Activated CD8-positive, alpha-beta T cell treated with anti-CD3 and anti-CD28 coated beads for 36 hours (primary cell): ENCODE measurements around the gene TMEFF1. TPM values are rescaled to one million over a fixed set of nuclear protein-coding genes. Genes with fewer than 3 reads are reported as not detected.

Source experiments
- ATAC-seq: fragments of 200-7000 bp; cut with Tn5 transposase; one replicate; pipeline ENCODE4 v1.10.0; 2021; ENCODE audit warnings: mild to moderate bottlenecking, moderate library complexity
- CTCF ChIA-PET: fragments of 350-600 bp; sonication (Branson Sonifier 250); formaldehyde crosslinking; loops from one replicate; lab custom pipeline; 2021; ENCODE audit warnings: antibody characterized with exemption; lab: Charles Lee
- POLR2A ChIA-PET: fragments of 350-600 bp; sonication (Branson Sonifier 250); formaldehyde crosslinking; loops from one replicate; lab custom pipeline; 2021; ENCODE audit warnings: antibody characterized with exemption; lab: Charles Lee
- DNase-seq: peaks from one replicate; pipeline ENCODE4 v3.0.0-alpha.2; 2020
- H3K27ac Mint-ChIP-seq: one replicate; pipeline ENCODE4 v1.8.0; 2021; ENCODE audit warnings: mild to moderate bottlenecking, mixed read lengths
- H3K27me3 Mint-ChIP-seq: one replicate; pipeline ENCODE4 v1.8.0; 2021; ENCODE audit warnings: mixed read lengths
- H3K36me3 Mint-ChIP-seq: one replicate; pipeline ENCODE4 v1.8.0; 2021; ENCODE audit warnings: low read depth, mixed read lengths
- H3K4me1 Mint-ChIP-seq: one replicate; pipeline ENCODE4 v1.8.0; 2021; ENCODE audit warnings: low read depth, mixed read lengths
- H3K4me3 Mint-ChIP-seq: one replicate; pipeline ENCODE4 v1.8.0; 2021; ENCODE audit warnings: mild to moderate bottlenecking, moderate library complexity, mixed read lengths
- H3K9me3 Mint-ChIP-seq: one replicate; pipeline ENCODE4 v1.8.0; 2021; ENCODE audit warnings: mixed read lengths
- intact Hi-C: fragments of 100-400 bp; cut with micrococcal nuclease; formaldehyde crosslinking; loops from one replicate; pipeline ENCODE4 v1.10.0; 2022
- total RNA-seq, 2 experiments: library from RNA; stranded (reverse); gene quantifications; one replicate each; pipeline ENCODE4 v1.2.3, GENCODE V29; 2021
- TF ChIP-seq, protein P1 (sequence below): fragments of 200-600 bp; IDR thresholded peaks from one replicate; pipeline ENCODE4 v1.8.0; 2022; ENCODE audit warnings: antibody characterized with exemption, mild to moderate bottlenecking

Gene TMEFF1
- total RNA-seq, 2 experiments from 2014 or later = 0.68 to 0.78 TPM

DNA sequence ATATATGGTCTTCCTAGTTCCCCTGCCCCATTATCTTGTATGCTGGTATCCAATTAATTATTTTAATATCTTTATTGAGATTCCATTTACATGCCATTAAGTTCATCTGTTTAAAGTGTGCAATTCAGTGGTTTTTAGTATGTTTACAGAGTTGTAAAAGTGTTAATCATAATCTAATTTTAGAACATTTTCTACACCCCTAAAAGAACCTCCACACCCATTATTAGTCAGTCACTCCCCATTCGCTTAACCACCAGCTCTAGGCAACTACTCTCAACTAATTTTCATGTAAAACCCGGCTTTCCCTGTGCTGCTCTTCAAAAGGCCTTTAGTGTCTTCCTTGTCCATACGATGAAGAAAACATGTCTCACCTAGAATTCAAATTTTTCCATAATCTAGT lies 84.1 kb downstream of the TMEFF1 start:
- no peaks in the 10 kb centered on the region for H3K9me3 Mint-ChIP-seq
- TF ChIP-seq, protein P1, sequence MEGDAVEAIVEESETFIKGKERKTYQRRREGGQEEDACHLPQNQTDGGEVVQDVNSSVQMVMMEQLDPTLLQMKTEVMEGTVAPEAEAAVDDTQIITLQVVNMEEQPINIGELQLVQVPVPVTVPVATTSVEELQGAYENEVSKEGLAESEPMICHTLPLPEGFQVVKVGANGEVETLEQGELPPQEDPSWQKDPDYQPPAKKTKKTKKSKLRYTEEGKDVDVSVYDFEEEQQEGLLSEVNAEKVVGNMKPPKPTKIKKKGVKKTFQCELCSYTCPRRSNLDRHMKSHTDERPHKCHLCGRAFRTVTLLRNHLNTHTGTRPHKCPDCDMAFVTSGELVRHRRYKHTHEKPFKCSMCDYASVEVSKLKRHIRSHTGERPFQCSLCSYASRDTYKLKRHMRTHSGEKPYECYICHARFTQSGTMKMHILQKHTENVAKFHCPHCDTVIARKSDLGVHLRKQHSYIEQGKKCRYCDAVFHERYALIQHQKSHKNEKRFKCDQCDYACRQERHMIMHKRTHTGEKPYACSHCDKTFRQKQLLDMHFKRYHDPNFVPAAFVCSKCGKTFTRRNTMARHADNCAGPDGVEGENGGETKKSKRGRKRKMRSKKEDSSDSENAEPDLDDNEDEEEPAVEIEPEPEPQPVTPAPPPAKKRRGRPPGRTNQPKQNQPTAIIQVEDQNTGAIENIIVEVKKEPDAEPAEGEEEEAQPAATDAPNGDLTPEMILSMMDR = no peak
- POLR2A ChIA-PET = no interaction called here
- no peaks in the 10 kb centered on the region for H3K27me3 Mint-ChIP-seq
- no peak overlapping the region for H3K27ac Mint-ChIP-seq
- no peak for ATAC-seq
- no peak for DNase-seq
- CTCF ChIA-PET = interaction anchor here (0.8 to 1.7 kb wide), 2 partner anchors 12 to 45 kb away, joined by 3 to 4 read pairs; no protein-coding TSS in a partner anchor
- no peak overlapping the region for H3K4me3 Mint-ChIP-seq
- H3K4me1 Mint-ChIP-seq = no peaks in the 10 kb centered on the region
- no peaks in the 10 kb centered on the region for H3K36me3 Mint-ChIP-seq
- intact Hi-C loops = no loop called here

DNA sequence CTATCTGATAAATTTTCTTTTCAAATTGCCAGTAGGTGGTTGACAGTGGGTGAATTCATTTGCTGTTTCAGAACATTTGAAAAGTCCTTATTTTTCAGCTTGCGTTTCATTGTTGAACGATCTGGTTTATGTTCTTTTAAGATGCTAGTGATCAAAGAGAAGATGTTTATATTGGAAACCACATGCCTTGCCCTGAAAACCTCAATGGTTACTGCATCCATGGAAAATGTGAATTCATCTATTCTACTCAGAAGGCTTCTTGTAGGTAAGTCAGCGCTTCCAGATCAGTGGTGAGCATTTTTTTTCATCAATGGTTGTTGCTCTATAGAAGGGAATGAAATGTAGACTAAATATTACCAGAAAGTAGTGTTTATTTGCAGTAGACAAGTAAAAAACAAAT lies 88.3 kb downstream of the TMEFF1 start:
- ChIA-PET CTCF (no interaction called here), POLR2A (no interaction called here)
- DNase-seq = no peak
- H3K4me3 Mint-ChIP-seq = no peak overlapping the region
- H3K9me3 Mint-ChIP-seq = no peaks in the 10 kb centered on the region
- ATAC-seq = no peak
- H3K36me3 Mint-ChIP-seq = no peaks in the 10 kb centered on the region
- intact Hi-C loops = no loop called here
- no peaks in the 10 kb centered on the region for H3K27me3 Mint-ChIP-seq
- H3K4me1 Mint-ChIP-seq = no peaks in the 10 kb centered on the region
- TF ChIP-seq, protein P1 = no peak
- no peak overlapping the region for H3K27ac Mint-ChIP-seq

DNA sequence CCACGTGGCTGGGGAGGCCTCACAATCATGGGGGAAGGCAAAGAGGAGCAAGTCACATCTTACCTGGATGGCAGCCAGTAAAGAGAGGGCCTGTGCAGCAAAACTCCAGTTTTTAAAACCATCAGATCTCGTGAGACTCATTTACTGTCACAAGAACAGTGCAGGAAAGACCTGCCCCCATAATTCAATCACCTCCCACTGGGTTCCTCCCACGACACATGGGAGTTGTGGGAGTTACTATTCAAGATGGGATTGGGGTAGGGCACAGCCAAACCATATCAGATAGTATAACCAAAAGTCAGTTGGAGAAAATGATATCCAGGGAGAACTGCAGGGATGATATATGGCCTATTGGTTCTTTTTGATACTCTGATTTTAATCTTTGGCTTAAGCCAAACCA lies 94.9 kb downstream of the TMEFF1 start:
- Mint-ChIP-seq H3K27me3 (no peaks in the 10 kb centered on the region), H3K4me1 (no peaks in the 10 kb centered on the region), H3K9me3 (peaks cover 3% of the 10 kb centered on the region), H3K4me3 (no peak overlapping the region), H3K36me3 (no peaks in the 10 kb centered on the region), H3K27ac (no peak overlapping the region)
- ChIA-PET POLR2A (no interaction called here), CTCF (interaction anchor here (1.3 to 1.4 kb wide), 2 partner anchors 11 to 130 kb away, joined by 4 read pairs; no protein-coding TSS in a partner anchor)
- ATAC-seq (no peak), DNase-seq (no peak)
- intact Hi-C loops = no loop called here
- TF ChIP-seq, protein P1 = no peak

DNA sequence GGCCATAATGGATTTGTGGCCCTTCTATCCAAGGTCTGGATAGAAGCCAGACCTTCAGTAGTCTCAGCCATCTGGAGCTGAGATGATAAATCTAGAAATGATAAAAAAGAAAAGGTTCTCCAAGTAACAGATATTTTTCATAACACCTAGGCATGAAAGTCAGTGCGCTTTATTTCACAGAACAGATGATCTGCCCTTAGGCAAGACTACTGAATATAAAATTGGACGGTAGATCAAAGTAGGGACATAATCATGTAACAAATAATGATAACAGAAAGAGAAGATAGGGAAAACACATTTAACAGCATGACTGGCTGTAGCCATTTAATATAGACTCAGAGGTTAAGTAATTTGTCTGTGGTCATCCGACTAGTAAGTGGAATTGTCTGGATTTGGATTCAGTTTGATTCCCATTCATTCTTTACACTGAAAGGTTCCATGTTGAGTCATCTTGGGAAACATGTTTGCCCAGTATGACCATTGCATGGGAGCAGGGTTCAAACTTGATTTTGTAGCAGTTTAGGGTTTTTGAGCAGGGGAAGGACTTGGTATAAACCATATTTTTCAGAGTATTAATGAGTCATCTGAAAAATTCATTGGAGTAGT lies 100.8 kb downstream of the TMEFF1 start:
- Mint-ChIP-seq H3K4me3 (no peak overlapping the region), H3K27me3 (no peaks in the 10 kb centered on the region), H3K4me1 (no peaks in the 10 kb centered on the region), H3K27ac (no peak overlapping the region), H3K36me3 (no peaks in the 10 kb centered on the region), H3K9me3 (peaks cover 3% of the 10 kb centered on the region)
- ChIA-PET POLR2A (no interaction called here), CTCF (no interaction called here)
- TF ChIP-seq, protein P1 = no peak
- DNase-seq (no peak), ATAC-seq (no peak)
- intact Hi-C loops = no loop called here

DNA sequence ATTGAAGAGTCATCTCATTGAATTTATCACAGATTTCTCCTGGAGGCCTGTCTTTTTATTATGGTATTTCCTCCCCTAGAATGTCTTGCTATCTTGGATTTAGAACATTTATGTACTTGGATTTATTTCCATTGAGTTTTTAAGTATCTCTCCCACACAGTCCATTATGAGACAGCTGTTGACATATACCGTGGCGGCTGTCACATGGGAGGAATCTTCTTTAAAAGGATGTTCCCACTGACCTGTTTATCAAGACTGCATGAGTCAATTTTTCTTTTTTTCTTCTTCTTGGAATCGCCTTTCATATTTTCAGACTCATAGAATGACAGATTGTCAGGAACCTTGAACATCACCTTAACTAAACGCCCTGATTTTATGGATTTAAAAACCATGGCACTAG lies 102.1 kb downstream of the TMEFF1 start:
- Mint-ChIP-seq H3K27me3 (no peaks in the 10 kb centered on the region), H3K36me3 (no peaks in the 10 kb centered on the region)
- POLR2A ChIA-PET = no interaction called here

More for the DNA sequence above, 102.1 kb downstream of the TMEFF1 start:
- Mint-ChIP-seq H3K9me3 (peaks cover 3% of the 10 kb centered on the region), H3K27ac (no peak overlapping the region), H3K4me3 (no peak overlapping the region), H3K4me1 (no peaks in the 10 kb centered on the region)
- DNase-seq (no peak), ATAC-seq (no peak)
- CTCF ChIA-PET = no interaction called here
- intact Hi-C loops = no loop called here
- TF ChIP-seq, protein P1 = no peak
